Loucy (cell line): Measurements from ENCODE around the gene FHDC1.

Experiments
- H2AFZ ChIP-seq: fragments of 200-600 bp; sonication (generic); 2 replicates; pipeline ENCODE4 v1.6.0; 2016; ENCODE audit warnings: antibody characterized with exemption, mild to moderate bottlenecking, low read length, moderate library complexity
- H3F3A ChIP-seq: fragments of 200-600 bp; 2 replicates; pipeline ENCODE4 v1.6.0; 2016; ENCODE audit warnings: antibody characterized with exemption, low read depth, mild to moderate bottlenecking
- H3K27me3 ChIP-seq: fragments of 200-600 bp; sonication (generic); 2 replicates; pipeline ENCODE4 v1.6.1; 2014; ENCODE audit warnings: low read length, mild to moderate bottlenecking; ENCODE audit not compliant: insufficient read depth, poor library complexity, severe bottlenecking
- H3K36me3 ChIP-seq: fragments of 200-600 bp; sonication (generic); 2 replicates; pipeline ENCODE4 v1.6.1; 2016; ENCODE audit warnings: low read length; ENCODE audit not compliant: insufficient read depth
- H3K4me1 ChIP-seq: fragments of 200-600 bp; sonication (generic); 2 replicates; pipeline ENCODE4 v1.5.1; 2014; ENCODE audit warnings: low read length, mild to moderate bottlenecking; ENCODE audit not compliant: insufficient read depth, poor library complexity, severe bottlenecking
- H3K4me2 ChIP-seq: fragments of 200-600 bp; sonication (generic); 2 replicates; pipeline ENCODE4 v1.6.0; 2014; ENCODE audit warnings: antibody characterized with exemption, low read length, low read depth, mild to moderate bottlenecking; ENCODE audit not compliant: poor library complexity, severe bottlenecking
- H3K4me3 ChIP-seq: fragments of 200-600 bp; sonication (generic); 2 replicates; pipeline ENCODE4 v1.5.1; 2014; ENCODE audit warnings: low read length, mild to moderate bottlenecking, mixed read lengths; ENCODE audit not compliant: poor library complexity, severe bottlenecking
- H3K79me2 ChIP-seq: fragments of 200-600 bp; sonication (generic); 2 replicates; pipeline ENCODE4 v1.6.1; 2014; ENCODE audit warnings: low read length; ENCODE audit not compliant: insufficient read depth
- H3K9ac ChIP-seq: fragments of 200-600 bp; sonication (generic); 2 replicates; pipeline ENCODE4 v1.6.0; 2014; ENCODE audit warnings: mild to moderate bottlenecking, low read depth, low read length, moderate library complexity; ENCODE audit not compliant: poor library complexity, severe bottlenecking
- H3K9me2 ChIP-seq: fragments of 200-600 bp; sonication (generic); replicated peaks from 2 replicates; pipeline ENCODE4 v1.6.1; 2016; ENCODE audit warnings: low read depth, low read length, mixed read lengths
- H3K9me3 ChIP-seq: fragments of 200-600 bp; sonication (generic); 2 replicates; pipeline ENCODE4 v1.6.1; 2014; ENCODE audit warnings: mild to moderate bottlenecking, antibody characterized with exemption, low read length, low read depth; ENCODE audit not compliant: insufficient read depth
- H4K20me1 ChIP-seq: fragments of 200-600 bp; sonication (generic); 2 replicates; pipeline ENCODE4 v1.6.0; 2014; ENCODE audit warnings: antibody characterized with exemption, low read length, mild to moderate bottlenecking; ENCODE audit not compliant: insufficient read depth, poor library complexity, severe bottlenecking
- CTCF ChIP-seq: fragments of 200-600 bp; sonication (generic); conservative IDR thresholded peaks from 2 replicates; pipeline ENCODE4 v1.5.1; 2014; ENCODE audit warnings: mild to moderate bottlenecking, antibody characterized with exemption, low read length
- EZH2phosphoT487 ChIP-seq: fragments of 200-600 bp; IDR thresholded peaks from 2 replicates; pipeline ENCODE4 v1.6.1; 2018; ENCODE audit warnings: antibody characterized with exemption, mild to moderate bottlenecking, moderate library complexity, borderline replicate concordance

Gene FHDC1

GRCh38 chr4:152994038-152994437 lies 57.9 kb downstream of the FHDC1 start:
- Histone ChIP-seq H3K4me2 (no peak overlapping the region), H3K9me2 (no peaks in the 10 kb centered on the region), H3K4me3 (no peak overlapping the region), H3K4me1 (peaks cover 6% of the 10 kb centered on the region), H4K20me1 (no peaks in the 10 kb centered on the region), H2AFZ (no peak overlapping the region), H3K9me3 (no peaks in the 10 kb centered on the region), H3K27me3 (no peaks in the 10 kb centered on the region), H3K79me2 (no peaks in the 10 kb centered on the region), H3F3A (no peaks in the 10 kb centered on the region), H3K9ac (no peak overlapping the region), H3K36me3 (no peaks in the 10 kb centered on the region)
- no peak for TF ChIP-seq EZH2phosphoT487
- no peak for TF ChIP-seq CTCF

GRCh38 chr4:152996111-152996571 lies 60.0 kb downstream of the FHDC1 start:
- H2AFZ ChIP-seq = no peak overlapping the region

GRCh38 chr4:152996672-152997071 lies 60.5 kb downstream of the FHDC1 start:
- H3K4me2 ChIP-seq = no peak overlapping the region
- H3K27me3 ChIP-seq = no peaks in the 10 kb centered on the region
- no peaks in the 10 kb centered on the region for H3K9me2 ChIP-seq
- H3K9ac ChIP-seq = no peak overlapping the region
- H3K9me3 ChIP-seq = no peaks in the 10 kb centered on the region
- no peak overlapping the region for H3K4me3 ChIP-seq
- H2AFZ ChIP-seq = no peak overlapping the region
- TF ChIP-seq CTCF (no peak), EZH2phosphoT487 (no peak)
- H4K20me1 ChIP-seq = no peaks in the 10 kb centered on the region
- peaks cover 9% of the 10 kb centered on the region for H3K4me1 ChIP-seq
- no peaks in the 10 kb centered on the region for H3F3A ChIP-seq
- no peaks in the 10 kb centered on the region for H3K79me2 ChIP-seq
- H3K36me3 ChIP-seq = no peaks in the 10 kb centered on the region

More at GRCh38 chr4:152996111-152996571, 60.0 kb downstream of the FHDC1 start:
- H3K9me3 ChIP-seq = no peaks in the 10 kb centered on the region
- no peak overlapping the region for H3K9ac ChIP-seq
- H4K20me1 ChIP-seq = no peaks in the 10 kb centered on the region
- TF ChIP-seq EZH2phosphoT487 = no peak
- TF ChIP-seq CTCF = no peak
- no peak overlapping the region for H3K4me2 ChIP-seq
- H3K36me3 ChIP-seq = no peaks in the 10 kb centered on the region
- H3F3A ChIP-seq = no peaks in the 10 kb centered on the region
- H3K79me2 ChIP-seq = no peaks in the 10 kb centered on the region
- no peaks in the 10 kb centered on the region for H3K9me2 ChIP-seq
- peaks cover 6% of the 10 kb centered on the region for H3K4me1 ChIP-seq
- H3K4me3 ChIP-seq = no peak overlapping the region
- no peaks in the 10 kb centered on the region for H3K27me3 ChIP-seq
